MM.1S (cell line): ENCODE data around the gene GPR137.

ENCODE experiments used
- DNase-seq: peaks from one replicate; pipeline ENCODE4 v3.0.0-alpha.2; 2015
- H2AFZ ChIP-seq: fragments of 300-600 bp; sonication (generic); 2 replicates; pipeline ENCODE4 v1.6.0; 2016; ENCODE audit warnings: antibody characterized with exemption, low read length
- H3F3A ChIP-seq: fragments of 300-600 bp; sonication (generic); 2 replicates; pipeline ENCODE4 v1.6.1; 2016; ENCODE audit warnings: mild to moderate bottlenecking, antibody characterized with exemption, low read length, moderate library complexity, mixed read lengths; ENCODE audit not compliant: insufficient read depth
- H3K27ac ChIP-seq: fragments of 300-600 bp; sonication (generic); 2 replicates; pipeline ENCODE4 v1.5.1; 2016; ENCODE audit warnings: mild to moderate bottlenecking, low read length
- H3K27me3 ChIP-seq: fragments of 300-600 bp; sonication (generic); replicated peaks from 2 replicates; pipeline ENCODE4 v1.6.0; 2016; ENCODE audit warnings: low read length; ENCODE audit not compliant: insufficient read depth
- H3K36me3 ChIP-seq: fragments of 300-600 bp; sonication (generic); replicated peaks from 2 replicates; pipeline ENCODE4 v1.6.1; 2016; ENCODE audit warnings: mild to moderate bottlenecking, low read length, mixed read lengths; ENCODE audit not compliant: insufficient read depth
- H3K4me1 ChIP-seq: fragments of 300-600 bp; sonication (generic); 2 replicates; pipeline ENCODE4 v1.6.1; 2016; ENCODE audit warnings: low read length, mixed read lengths
- H3K4me2 ChIP-seq: fragments of 300-600 bp; sonication (generic); 2 replicates; pipeline ENCODE4 v1.6.0; 2016; ENCODE audit warnings: low read depth, low read length
- H3K4me3 ChIP-seq: fragments of 300-600 bp; sonication (generic); 2 replicates; pipeline ENCODE4 v1.5.1; 2016; ENCODE audit warnings: low read length, mixed read lengths
- H3K79me2 ChIP-seq: fragments of 300-600 bp; sonication (generic); 2 replicates; pipeline ENCODE4 v1.6.1; 2016; ENCODE audit warnings: mixed run types, low read length, mixed read lengths
- H3K9ac ChIP-seq: fragments of 300-600 bp; sonication (generic); 2 replicates; pipeline ENCODE4 v1.6.1; 2016; ENCODE audit warnings: low read length, mixed read lengths
- H3K9me2 ChIP-seq: fragments of 300-600 bp; sonication (generic); replicated peaks from 2 replicates; pipeline ENCODE4 v1.6.1; 2016; ENCODE audit warnings: mild to moderate bottlenecking, low read length, mixed read lengths; ENCODE audit not compliant: insufficient read depth
- H3K9me3 ChIP-seq: fragments of 300-600 bp; sonication (generic); replicated peaks from 2 replicates; pipeline ENCODE4 v1.6.1; 2016; ENCODE audit warnings: mild to moderate bottlenecking, low read length, mixed read lengths; ENCODE audit not compliant: insufficient read depth
- H4K20me1 ChIP-seq: fragments of 300-600 bp; sonication (generic); 2 replicates; pipeline ENCODE4 v1.6.1; 2016; ENCODE audit warnings: mild to moderate bottlenecking, low read length, moderate library complexity, mixed read lengths; ENCODE audit not compliant: insufficient read depth
- EZH2 ChIP-seq: fragments of 300-600 bp; sonication (generic); optimal IDR thresholded peaks from 2 replicates; pipeline ENCODE3; 2017; ENCODE audit warnings: low read depth, mild to moderate bottlenecking, antibody characterized with exemption, low read length, mixed read lengths
- EZH2phosphoT487 ChIP-seq: fragments of 300-600 bp; sonication (generic); IDR thresholded peaks from 2 replicates; pipeline ENCODE4 v1.6.1; 2018; ENCODE audit warnings: antibody characterized with exemption, low read length
- TF ChIP-seq, protein P1 (sequence below): fragments of 300-600 bp; sonication (generic); IDR thresholded peaks from 2 replicates; pipeline ENCODE4 v1.5.1; 2016; ENCODE audit warnings: antibody characterized with exemption, low read length, mixed read lengths

The GPR137 gene

DNA sequence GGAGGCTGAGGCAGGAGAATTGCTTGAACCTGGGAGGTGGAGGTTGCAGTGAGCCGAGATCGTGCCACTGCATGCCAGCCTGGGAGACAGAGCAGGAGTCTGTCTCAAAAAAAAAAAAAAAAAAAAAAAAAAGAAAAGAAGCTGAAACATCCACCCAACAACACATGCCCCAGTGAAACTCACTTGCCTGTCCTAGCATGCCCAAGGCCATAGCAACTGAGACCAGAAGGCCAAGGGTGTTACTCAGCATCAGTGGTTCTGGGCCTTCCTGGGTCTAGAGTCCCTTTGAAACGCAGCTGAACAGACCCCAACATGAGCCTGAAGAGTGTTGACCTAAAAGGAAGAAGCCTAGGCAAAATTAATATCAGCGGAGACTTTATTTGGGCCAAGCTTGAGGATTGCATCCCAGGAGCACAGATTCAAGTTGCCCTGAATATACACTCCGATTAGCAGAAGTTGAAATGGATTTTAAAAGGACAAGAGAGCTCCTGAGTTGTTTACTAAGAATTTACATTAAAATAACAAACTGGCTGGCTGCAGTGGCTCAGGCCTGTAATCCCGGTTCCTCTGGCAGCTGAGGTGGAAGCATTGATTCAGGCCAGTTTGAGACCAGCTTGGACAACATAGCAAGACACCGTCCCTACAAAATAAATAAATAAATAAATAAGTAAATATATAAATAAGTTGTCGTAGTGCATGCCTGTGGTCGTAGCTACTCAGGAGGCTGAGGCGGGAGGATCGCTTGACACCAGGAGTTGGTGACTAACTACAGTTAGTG lies 39.2 kb downstream of the GPR137 start:
- H3F3A ChIP-seq, result no peaks in the 10 kb centered on the region
- H3K9me3 ChIP-seq, result no peaks in the 10 kb centered on the region
- no peak for DNase-seq
- H3K27me3 ChIP-seq, result 0 out of 2 replicates have a peak, but pooled peaks cover 3% of the 10 kb centered on the region
- TF ChIP-seq EZH2phosphoT487 (no peak), EZH2 (no peak)
- TF ChIP-seq, protein P1, sequence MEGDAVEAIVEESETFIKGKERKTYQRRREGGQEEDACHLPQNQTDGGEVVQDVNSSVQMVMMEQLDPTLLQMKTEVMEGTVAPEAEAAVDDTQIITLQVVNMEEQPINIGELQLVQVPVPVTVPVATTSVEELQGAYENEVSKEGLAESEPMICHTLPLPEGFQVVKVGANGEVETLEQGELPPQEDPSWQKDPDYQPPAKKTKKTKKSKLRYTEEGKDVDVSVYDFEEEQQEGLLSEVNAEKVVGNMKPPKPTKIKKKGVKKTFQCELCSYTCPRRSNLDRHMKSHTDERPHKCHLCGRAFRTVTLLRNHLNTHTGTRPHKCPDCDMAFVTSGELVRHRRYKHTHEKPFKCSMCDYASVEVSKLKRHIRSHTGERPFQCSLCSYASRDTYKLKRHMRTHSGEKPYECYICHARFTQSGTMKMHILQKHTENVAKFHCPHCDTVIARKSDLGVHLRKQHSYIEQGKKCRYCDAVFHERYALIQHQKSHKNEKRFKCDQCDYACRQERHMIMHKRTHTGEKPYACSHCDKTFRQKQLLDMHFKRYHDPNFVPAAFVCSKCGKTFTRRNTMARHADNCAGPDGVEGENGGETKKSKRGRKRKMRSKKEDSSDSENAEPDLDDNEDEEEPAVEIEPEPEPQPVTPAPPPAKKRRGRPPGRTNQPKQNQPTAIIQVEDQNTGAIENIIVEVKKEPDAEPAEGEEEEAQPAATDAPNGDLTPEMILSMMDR, result no peak
- H3K4me3 ChIP-seq, result no peak overlapping the region
- H3K27ac ChIP-seq, result no peak overlapping the region
- no peak overlapping the region for H3K9ac ChIP-seq
- H3K79me2 ChIP-seq, result no peaks in the 10 kb centered on the region
- no peaks in the 10 kb centered on the region for H4K20me1 ChIP-seq
- no peaks in the 10 kb centered on the region for H3K4me1 ChIP-seq
- H2AFZ ChIP-seq, result no peak overlapping the region
- H3K4me2 ChIP-seq, result no peak overlapping the region
- no peaks in the 10 kb centered on the region for H3K9me2 ChIP-seq
- no peaks in the 10 kb centered on the region for H3K36me3 ChIP-seq

DNA sequence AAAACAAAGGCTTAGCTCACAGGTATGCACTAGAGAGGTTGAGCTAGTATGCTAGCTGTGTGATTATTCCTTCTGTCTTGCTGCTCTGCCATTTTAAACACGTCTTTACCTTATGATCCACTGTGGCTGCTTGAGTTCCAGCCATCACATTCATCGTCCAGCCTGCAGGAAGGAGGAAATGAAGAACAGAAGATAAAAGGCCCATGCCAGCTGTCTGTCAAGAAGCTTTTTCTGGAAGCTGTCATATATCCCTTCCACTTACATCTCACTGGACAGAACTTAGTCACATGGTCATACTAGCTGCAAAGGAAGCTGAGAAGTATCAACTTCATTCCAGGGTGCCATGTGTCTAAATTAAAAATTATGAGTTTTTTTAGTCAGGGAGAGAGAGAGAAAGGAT lies 41.7 kb downstream of the GPR137 start:
- Histone ChIP-seq H3K4me3 (no peak overlapping the region), H3K27ac (no peak overlapping the region), H3K9me3 (no peaks in the 10 kb centered on the region), H3F3A (no peaks in the 10 kb centered on the region), H4K20me1 (no peaks in the 10 kb centered on the region), H2AFZ (no peak overlapping the region), H3K27me3 (0 out of 2 replicates have a peak, but pooled peaks cover 3% of the 10 kb centered on the region), H3K4me1 (peaks cover 4% of the 10 kb centered on the region; the same call in 1 of the 2 replicates), H3K9me2 (no peaks in the 10 kb centered on the region), H3K79me2 (no peaks in the 10 kb centered on the region), H3K4me2 (no peak overlapping the region), H3K9ac (no peak overlapping the region), H3K36me3 (no peaks in the 10 kb centered on the region)
- DNase-seq, result no peak
- TF ChIP-seq EZH2 (no peak), EZH2phosphoT487 (no peak)
- TF ChIP-seq, protein P1, result no peak

DNA sequence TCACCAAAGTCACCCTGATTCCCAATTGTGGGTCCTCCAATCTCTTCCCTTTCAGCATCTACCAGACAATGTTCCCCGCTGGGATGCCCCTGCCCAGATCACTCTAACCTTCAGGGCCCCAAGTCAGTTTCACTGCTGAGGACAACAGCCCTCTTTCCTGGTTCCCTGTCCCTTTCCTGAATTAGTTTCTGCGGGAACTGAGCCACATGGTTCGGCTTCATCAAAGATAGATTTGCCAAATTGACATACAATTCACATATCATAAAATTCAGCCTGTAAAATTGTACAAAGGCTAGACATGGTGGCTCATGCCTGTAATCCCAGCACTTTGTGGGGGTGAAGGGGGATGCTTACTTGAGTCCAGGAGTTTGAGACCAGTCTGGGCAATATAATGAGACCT lies 42.3 kb downstream of the GPR137 start:
- Histone ChIP-seq H3K9me2 (no peaks in the 10 kb centered on the region), H3K9me3 (no peaks in the 10 kb centered on the region), H3K4me2 (no peak overlapping the region), H3K9ac (no peak overlapping the region), H2AFZ (no peak overlapping the region), H3K27ac (no peak overlapping the region), H3K27me3 (0 out of 2 replicates have a peak, but pooled peaks cover 3% of the 10 kb centered on the region), H3F3A (no peaks in the 10 kb centered on the region), H3K79me2 (no peaks in the 10 kb centered on the region), H3K4me1 (peaks cover 4% of the 10 kb centered on the region; the same call in 1 of the 2 replicates), H4K20me1 (no peaks in the 10 kb centered on the region), H3K4me3 (no peak overlapping the region), H3K36me3 (no peaks in the 10 kb centered on the region)
- DNase-seq, result no peak
- no peak for TF ChIP-seq EZH2phosphoT487
- TF ChIP-seq, protein P1, result no peak
